ENCODE measurements around the gene RPS15. TPM values are rescaled to one million over a fixed set of nuclear protein-coding genes. Genes with fewer than 3 reads are reported as not detected.

The RPS15 gene
- total RNA-seq, 1 donor from 2014 or later, result 1,175 TPM

GRCh38 chr19:1411255-1412191, 26.7 kb upstream of the RPS15 start:
- Mint-ChIP-seq H3K9me3 (ENCODE audit: unreplicated experiment) (no peaks in the 10 kb centered on the region), H3K4me3 (ENCODE audit: unreplicated experiment) (peak overlapping the region; percentile 72), H3K27ac (ENCODE audit: unreplicated experiment) (peak overlapping the region; percentile 21), H3K36me3 (ENCODE audit: low read depth, unreplicated experiment) (peaks cover 10% of the 10 kb centered on the region), H3K4me1 (ENCODE audit: unreplicated experiment) (peaks cover 34% of the 10 kb centered on the region), H3K27me3 (ENCODE audit: unreplicated experiment) (peaks cover 20% of the 10 kb centered on the region)
- TF ChIP-seq CTCF (IDR thresholded peaks at IDR 0.05; ENCODE audit: unreplicated experiment), result no peak
- no peak for DNase-seq (ENCODE audit: low spot score)

- DNase-seq (ENCODE audit: low spot score), result no peak
- Mint-ChIP-seq H3K4me3 (ENCODE audit: unreplicated experiment) (no peak overlapping the region), H3K9me3 (ENCODE audit: unreplicated experiment) (no peaks in the 10 kb centered on the region), H3K27ac (ENCODE audit: unreplicated experiment) (no peak overlapping the region), H3K36me3 (ENCODE audit: low read depth, unreplicated experiment) (peaks cover 8% of the 10 kb centered on the region), H3K4me1 (ENCODE audit: unreplicated experiment) (peaks cover 33% of the 10 kb centered on the region), H3K27me3 (ENCODE audit: unreplicated experiment) (peaks cover 18% of the 10 kb centered on the region)
- TF ChIP-seq CTCF (IDR thresholded peaks at IDR 0.05; ENCODE audit: unreplicated experiment), result no peak
These were observed 25.8 kb upstream of the RPS15 start for GRCh38 chr19:1412323-1412923.

GRCh38 chr19:1412995-1413800, 25.0 kb upstream of the RPS15 start:
- TF ChIP-seq CTCF (IDR thresholded peaks at IDR 0.05; ENCODE audit: unreplicated experiment), result no peak
- DNase-seq (ENCODE audit: low spot score), result no peak
- no peak overlapping the region for H3K27ac Mint-ChIP-seq (ENCODE audit: unreplicated experiment)
- H3K36me3 Mint-ChIP-seq (ENCODE audit: low read depth, unreplicated experiment), result peaks cover 13% of the 10 kb centered on the region
- no peak overlapping the region for H3K4me3 Mint-ChIP-seq (ENCODE audit: unreplicated experiment)
- no peaks in the 10 kb centered on the region for H3K9me3 Mint-ChIP-seq (ENCODE audit: unreplicated experiment)
- peaks cover 22% of the 10 kb centered on the region for H3K27me3 Mint-ChIP-seq (ENCODE audit: unreplicated experiment)
- H3K4me1 Mint-ChIP-seq (ENCODE audit: unreplicated experiment), result peaks cover 36% of the 10 kb centered on the region

- Mint-ChIP-seq H3K4me3 (ENCODE audit: unreplicated experiment) (no peak overlapping the region), H3K4me1 (ENCODE audit: unreplicated experiment) (peaks cover 15% of the 10 kb centered on the region), H3K36me3 (ENCODE audit: low read depth, unreplicated experiment) (peaks cover 20% of the 10 kb centered on the region), H3K27ac (ENCODE audit: unreplicated experiment) (peak overlapping the region; percentile 74), H3K9me3 (ENCODE audit: unreplicated experiment) (no peaks in the 10 kb centered on the region), H3K27me3 (ENCODE audit: unreplicated experiment) (peaks cover 10% of the 10 kb centered on the region)
- no peak for TF ChIP-seq CTCF (IDR thresholded peaks at IDR 0.05; ENCODE audit: unreplicated experiment)
- no peak for DNase-seq (ENCODE audit: low spot score)
These were observed 22.0 kb upstream of the RPS15 start for GRCh38 chr19:1416014-1416841.
